GM12891 (cell line): ENCODE data around the gene BTBD9.

ENCODE experiments used
- DNase-seq: peaks from one replicate; pipeline ENCODE4 v3.0.0; 2011; ENCODE audit warnings: low spot score; ENCODE audit not compliant: insufficient read length
- FAIRE-seq: peaks from 2 replicates; lab custom pipeline; 2011; peaks lifted over from hg19 to GRCh38; lab: Jason Lieb, UNC
- PAX5 ChIP-seq: IDR thresholded peaks from 2 replicates; pipeline ENCODE4 v1.6.1; 2011; ENCODE audit warnings: low read length, moderate library complexity, mild to moderate bottlenecking; ENCODE audit not compliant: insufficient read depth, severe bottlenecking
- POLR2A ChIP-seq: IDR thresholded peaks from 2 replicates; pipeline ENCODE4 v1.6.1; 2011; ENCODE audit warnings: low read depth, low read length, control low read depth
- POLR2AphosphoS5 ChIP-seq: IDR thresholded peaks from 2 replicates; pipeline ENCODE4 v1.6.1; 2011; ENCODE audit warnings: low read depth, low read length, control low read depth
- POU2F2 ChIP-seq: IDR thresholded peaks from 2 replicates; pipeline ENCODE4 v1.6.1; 2011; ENCODE audit warnings: low read depth, mild to moderate bottlenecking, control low read depth, low read length, moderate library complexity
- SPI1 ChIP-seq: IDR thresholded peaks from 2 replicates; pipeline ENCODE4 v1.6.1; 2011; ENCODE audit warnings: low read depth, low read length, control low read depth
- TAF1 ChIP-seq: IDR thresholded peaks from 2 replicates; pipeline ENCODE4 v1.6.1; 2011; ENCODE audit warnings: low read depth, low read length, control low read depth

The BTBD9 gene

DNA sequence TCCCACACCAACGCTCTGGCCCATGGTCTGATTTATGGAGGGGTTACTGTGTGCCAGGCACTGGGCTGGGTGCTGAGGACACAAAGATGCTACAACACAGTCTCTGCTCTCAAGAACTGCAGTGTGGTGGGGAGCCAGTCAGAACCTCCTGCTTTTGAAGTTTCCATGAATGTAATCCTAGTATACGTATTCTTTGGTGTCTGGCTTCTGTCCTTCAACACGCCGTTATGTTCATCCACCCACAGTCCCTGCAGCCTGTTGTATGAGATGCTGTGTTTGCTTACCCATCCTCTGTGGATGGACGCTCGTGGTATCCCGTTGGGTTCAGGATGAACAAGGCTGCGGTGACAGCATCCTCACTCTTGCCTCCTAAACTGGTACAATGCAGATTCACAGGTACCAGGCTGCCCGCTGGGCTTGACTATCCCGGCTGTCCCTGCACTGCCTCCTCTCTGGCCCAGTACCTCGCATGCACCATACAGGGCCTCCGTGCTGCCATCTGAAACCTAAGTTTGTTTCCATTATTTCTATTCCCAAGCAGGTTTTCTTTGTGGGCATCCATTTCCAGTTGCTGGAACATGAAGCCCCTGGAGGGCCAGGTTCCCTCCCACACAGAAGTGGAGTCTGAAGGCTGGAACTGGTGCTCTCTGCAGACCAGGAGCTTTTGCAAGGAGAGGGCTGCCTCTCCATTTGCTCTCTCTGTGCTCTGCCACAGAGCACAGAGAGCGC is 455.7 kb downstream of the BTBD9 start:
- DNase-seq (no peak), FAIRE-seq (no peak)
- no peak for TF ChIP-seq SPI1
- TF ChIP-seq POLR2A, result no peak
- TF ChIP-seq PAX5, result no peak
- no peak for TF ChIP-seq TAF1
- TF ChIP-seq POU2F2, result no peak
- no peak for TF ChIP-seq POLR2AphosphoS5

DNA sequence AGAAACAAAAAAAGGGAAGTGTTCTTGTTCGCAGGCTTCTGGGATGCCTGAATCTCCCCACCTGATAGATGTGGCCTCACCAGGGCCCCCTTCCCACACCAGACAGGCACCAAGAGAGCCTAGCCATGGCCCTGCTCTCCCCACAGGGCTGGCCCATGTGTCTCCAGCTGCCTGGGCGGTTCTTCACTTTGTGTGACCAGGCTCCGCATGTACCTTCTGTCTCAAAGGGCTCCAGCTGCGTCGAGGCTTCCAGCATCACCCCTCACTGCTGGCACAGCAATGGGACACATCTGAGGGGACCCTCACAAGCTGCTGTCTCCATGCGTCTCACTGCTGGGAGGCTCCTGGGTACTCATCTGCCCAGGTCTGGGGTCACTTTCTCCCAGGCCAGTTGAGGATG is 457.3 kb downstream of the BTBD9 start:
- DNase-seq, result no peak
- TF ChIP-seq POLR2AphosphoS5, result no peak
- TF ChIP-seq POU2F2, result no peak
- peak; percentile 39 for TF ChIP-seq SPI1
- TF ChIP-seq PAX5, result no peak
- no peak for FAIRE-seq

DNA sequence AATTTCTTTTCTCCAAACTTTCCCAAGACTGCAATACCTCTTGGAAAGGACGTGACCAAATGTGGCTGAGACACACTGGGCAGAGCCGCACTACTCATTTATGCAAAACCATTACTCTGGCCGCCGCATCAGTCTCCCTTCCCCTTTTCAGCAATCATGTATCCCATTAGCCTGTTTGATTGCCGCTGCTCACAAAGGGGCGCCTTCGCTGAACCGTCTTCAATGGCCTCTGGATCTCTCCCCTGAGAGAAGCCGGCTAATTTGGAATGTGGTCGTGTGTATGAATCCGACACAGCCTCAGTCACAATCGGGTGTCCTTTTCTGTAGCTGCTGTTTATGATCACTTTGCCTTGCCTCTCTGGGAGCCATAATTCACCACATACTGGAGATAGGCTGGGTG is 459.1 kb downstream of the BTBD9 start:
- TF ChIP-seq PAX5, result no peak
- TF ChIP-seq POLR2A, result no peak
- TF ChIP-seq SPI1, result no peak
- TF ChIP-seq TAF1, result no peak
- no peak for TF ChIP-seq POU2F2
- TF ChIP-seq POLR2AphosphoS5, result no peak
- FAIRE-seq (no peak), DNase-seq (no peak)

DNA sequence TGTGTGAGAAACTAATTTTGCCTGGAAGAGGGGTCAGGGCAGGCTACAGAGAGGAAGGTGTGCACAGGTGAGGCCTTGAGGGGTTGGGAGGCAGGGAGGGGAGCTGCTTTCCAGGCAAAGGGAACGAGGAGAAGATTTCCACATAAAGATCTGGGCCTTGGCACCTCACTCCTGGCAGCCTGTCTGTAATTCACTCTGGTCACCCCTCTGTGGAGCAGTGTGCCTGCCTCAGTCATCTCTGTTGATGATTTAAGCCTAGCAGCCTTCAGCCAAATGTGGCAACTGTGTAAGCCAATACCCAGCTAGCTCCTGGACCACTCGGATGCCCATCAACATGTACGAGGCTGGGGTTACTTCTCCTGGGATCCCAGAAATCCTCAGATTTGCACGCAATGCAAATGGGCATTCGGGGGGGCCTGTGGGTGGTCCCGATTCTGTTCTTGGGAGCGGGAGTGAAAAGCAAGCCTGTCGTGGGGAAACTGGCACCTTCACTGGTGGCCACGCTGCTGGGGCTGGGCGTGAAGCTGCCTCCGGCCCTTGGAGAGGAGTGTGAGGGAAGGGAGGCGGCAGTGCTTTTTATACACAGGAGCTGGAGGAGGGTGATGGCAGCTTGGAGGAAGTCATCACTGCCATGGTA is 459.8 kb downstream of the BTBD9 start:
- TF ChIP-seq POU2F2 (no peak), POLR2A (no peak), SPI1 (no peak), PAX5 (no peak), TAF1 (no peak), POLR2AphosphoS5 (no peak)
- no peak for FAIRE-seq
- no peak for DNase-seq

DNA sequence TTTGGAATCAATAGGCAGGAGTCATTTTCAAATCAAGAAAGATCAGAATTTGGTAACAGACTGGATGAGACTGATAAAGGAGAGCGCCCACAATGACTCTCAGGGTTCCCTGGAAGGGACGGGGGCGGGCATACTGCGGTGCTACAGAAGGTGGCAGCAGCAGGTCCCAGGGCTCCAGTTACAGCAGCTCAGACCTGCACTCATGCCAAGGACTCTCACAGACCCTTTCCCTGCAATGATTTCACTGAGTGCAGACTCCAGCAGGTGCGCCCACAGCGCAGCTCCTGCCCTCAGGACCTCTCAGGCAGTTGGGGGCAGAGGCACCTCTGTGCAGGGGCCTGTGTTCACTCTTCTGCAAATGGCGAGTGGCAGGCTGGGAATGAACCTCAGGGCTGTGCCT is 460.4 kb downstream of the BTBD9 start:
- FAIRE-seq (no peak), DNase-seq (no peak)
- TF ChIP-seq POU2F2 (no peak), PAX5 (no peak), TAF1 (no peak), POLR2A (no peak), POLR2AphosphoS5 (no peak), SPI1 (no peak)

DNA sequence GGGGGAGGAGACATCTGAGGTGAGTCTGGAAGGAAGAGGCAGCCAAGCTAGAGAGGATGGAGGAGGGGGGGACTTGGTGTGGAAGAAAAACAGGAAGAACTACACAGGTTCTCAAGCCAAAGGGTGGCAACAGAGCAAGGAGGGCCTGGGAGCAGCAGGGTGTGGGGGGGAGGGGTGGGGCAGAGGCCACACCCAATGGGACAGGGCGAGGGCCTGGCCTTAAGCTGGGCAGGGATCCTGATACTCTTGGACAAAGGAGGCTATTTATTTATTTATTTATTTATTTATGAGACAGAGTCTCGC is 461.2 kb downstream of the BTBD9 start:
- FAIRE-seq (no peak), DNase-seq (no peak)
- TF ChIP-seq TAF1 (no peak), SPI1 (no peak), PAX5 (no peak), POLR2A (no peak), POU2F2 (no peak), POLR2AphosphoS5 (no peak)

DNA sequence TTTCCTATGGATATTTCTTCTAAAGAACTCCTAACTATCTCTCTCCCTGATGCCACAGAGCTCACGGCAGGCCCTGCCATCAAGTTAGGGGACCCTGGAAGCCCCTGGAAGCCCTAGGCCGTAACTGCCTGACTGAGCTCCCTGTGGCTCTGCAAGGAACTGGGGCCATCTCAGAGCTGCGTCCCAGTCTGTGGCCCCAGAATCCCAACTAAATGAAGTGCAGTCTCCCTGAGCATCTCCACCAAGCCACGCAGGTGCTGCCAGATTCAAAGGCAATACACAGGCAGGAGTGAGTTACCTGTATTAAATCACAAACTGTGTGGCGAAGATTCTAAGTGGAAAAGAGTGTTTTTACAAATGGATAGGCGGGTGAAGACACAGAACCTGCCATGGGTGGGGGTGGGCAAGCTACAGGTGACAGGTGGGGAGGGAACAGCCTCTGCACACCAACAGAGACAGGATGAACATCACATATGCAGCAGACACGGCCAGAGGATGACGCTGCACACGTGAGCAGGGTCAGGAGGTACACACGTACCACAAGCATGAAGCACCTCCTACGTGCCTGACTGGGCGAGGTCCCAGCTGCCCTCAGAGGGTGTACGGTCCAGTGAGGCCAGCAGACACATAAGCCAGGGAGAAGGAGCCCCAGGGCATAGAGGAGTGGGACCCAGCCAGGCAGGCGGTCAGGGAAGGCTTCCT is 461.7 kb downstream of the BTBD9 start:
- FAIRE-seq (no peak), DNase-seq (no peak)
- TF ChIP-seq PAX5 (no peak), POLR2A (no peak), SPI1 (no peak), TAF1 (no peak), POU2F2 (no peak), POLR2AphosphoS5 (no peak)

DNA sequence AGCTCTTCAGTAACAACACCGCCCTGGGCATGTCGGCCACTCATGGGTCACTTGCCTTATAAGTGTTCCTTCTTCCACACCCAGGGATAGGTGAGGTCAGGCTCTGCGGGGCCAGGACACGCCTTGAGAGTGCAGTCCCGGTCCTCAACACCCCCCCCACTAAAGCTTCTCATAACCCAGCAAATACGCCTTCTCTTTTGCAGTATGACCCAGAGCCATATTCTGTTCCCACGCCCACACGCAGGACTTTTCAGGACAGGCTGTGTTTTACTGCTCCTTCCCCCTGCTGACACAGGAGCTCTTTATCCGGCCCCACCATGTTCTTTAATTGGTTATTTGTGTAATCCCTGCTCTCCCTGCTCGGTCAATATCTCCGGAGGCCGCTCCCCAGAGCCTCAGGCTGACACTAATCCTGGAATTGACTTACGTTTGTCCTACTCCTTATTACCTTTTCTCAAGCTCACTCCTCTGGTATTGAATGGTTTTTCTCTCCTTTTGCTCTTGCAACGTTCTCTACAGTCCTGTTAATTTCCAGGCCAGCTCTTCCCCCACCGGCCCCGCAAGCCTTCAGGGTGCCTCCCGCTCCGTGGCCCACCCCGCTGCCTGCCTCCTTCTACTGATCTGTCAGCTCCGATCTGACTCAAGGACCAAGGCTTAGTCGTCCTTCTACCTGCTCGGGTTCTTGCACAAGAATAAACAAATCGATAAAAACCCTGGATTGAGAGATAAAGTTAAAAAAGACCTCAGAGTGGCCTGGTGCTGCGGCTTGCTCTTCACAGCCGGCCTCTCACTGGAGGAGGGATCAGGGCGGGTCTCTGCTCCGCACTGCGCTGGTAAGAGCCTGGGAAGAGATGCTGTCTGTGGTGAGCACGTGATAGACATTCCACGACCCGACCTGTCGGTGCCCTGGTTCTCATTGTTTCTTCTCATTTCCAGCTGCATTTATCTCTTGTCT is 462.7 kb downstream of the BTBD9 start:
- FAIRE-seq (no peak), DNase-seq (no peak)
- TF ChIP-seq SPI1 (no peak), TAF1 (no peak), POLR2A (no peak), PAX5 (no peak), POU2F2 (no peak), POLR2AphosphoS5 (no peak)

DNA sequence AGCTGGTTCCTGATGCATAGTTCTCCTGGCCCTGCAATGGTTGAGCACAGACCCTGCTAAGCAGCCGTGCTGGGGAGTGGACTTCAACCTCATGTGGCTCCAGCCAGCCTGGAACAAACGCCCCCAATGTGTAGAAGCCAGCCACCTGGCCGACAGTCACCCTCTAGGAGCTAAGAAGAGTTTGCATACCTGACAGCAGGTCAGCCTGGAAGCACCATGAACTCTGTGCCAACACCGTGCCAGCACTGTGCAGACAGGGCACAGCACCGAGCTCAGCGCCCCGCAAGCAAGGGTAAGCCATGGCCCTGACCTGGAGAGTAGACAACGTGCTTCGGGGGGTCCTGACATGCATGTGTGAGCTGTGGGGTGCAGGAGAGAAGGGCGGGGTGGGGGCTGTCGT is 463.9 kb downstream of the BTBD9 start:
- TF ChIP-seq POLR2A (no peak), POLR2AphosphoS5 (no peak), TAF1 (no peak), PAX5 (no peak), SPI1 (no peak), POU2F2 (no peak)
- FAIRE-seq, result no peak

More for the DNA sequence above, 463.9 kb downstream of the BTBD9 start:
- no peak for DNase-seq
